BJ (cell line): ENCODE data around the gene OGDH. TPM values are rescaled to one million over a fixed set of nuclear protein-coding genes. Genes with fewer than 3 reads are reported as not detected.

Experiments used
- CTCF ChIA-PET: fragments of 350-600 bp; formaldehyde crosslinking; extraction: SDS; loops from one replicate; lab custom pipeline; 2021; ENCODE audit warnings: antibody characterized with exemption, inconsistent platforms; lab: Yijun Ruan, JAX
- POLR2A ChIA-PET: fragments of 300-600 bp; sonication (Branson Sonifier 250); formaldehyde crosslinking; extraction: SDS; loops from one replicate; lab custom pipeline; 2021; ENCODE audit warnings: antibody characterized with exemption; lab: Charles Lee
- DNase-seq: peaks from one replicate; pipeline ENCODE4 v3.0.0-alpha.2; 2011; ENCODE audit warnings: low read depth
- H3K27me3 ChIP-seq: 2 replicates; pipeline ENCODE4 v1.6.0; 2011; ENCODE audit warnings: low read length; ENCODE audit not compliant: control insufficient read depth, insufficient read depth
- H3K36me3 ChIP-seq: 2 replicates; pipeline ENCODE4 v1.5.1; 2011; ENCODE audit warnings: low read length; ENCODE audit not compliant: control insufficient read depth, insufficient read depth
- H3K4me3 ChIP-seq: 2 replicates; pipeline ENCODE4 v1.5.1; 2011; ENCODE audit warnings: low read depth, mild to moderate bottlenecking, control low read depth, low read length
- CTCF ChIP-seq: IDR thresholded peaks from 2 replicates; pipeline ENCODE4 v1.5.1; 2011; ENCODE audit warnings: low read depth, mild to moderate bottlenecking, control low read depth, inconsistent platforms, low read length, moderate library complexity; ENCODE audit not compliant: insufficient read depth
- polyA plus RNA-seq: library from polyadenylated mRNA; depleted of rRNA; stranded (reverse); fragments of >200 nt; gene quantifications from 2 replicates; pipeline ENCODE4 v1.2.3, GENCODE V29; 2011

Gene OGDH
- polyA plus RNA-seq, 1 experiment = 51.3 TPM

- H3K27me3 ChIP-seq = no peaks in the 10 kb centered on the region
Measured at GRCh38 chr7:44655341-44655740, 48.9 kb downstream of the OGDH start.

GRCh38 chr7:44658979-44659378 is 52.6 kb downstream of the OGDH start:
- ChIA-PET POLR2A (no interaction called here), CTCF (interaction anchor here (0.7 kb wide), 1 partner anchor 36 kb away, joined by 3 read pairs; no protein-coding TSS in a partner anchor)
- TF ChIP-seq CTCF = no peak
- Histone ChIP-seq H3K27me3 (no peaks in the 10 kb centered on the region), H3K36me3 (peaks cover 3% of the 10 kb centered on the region), H3K4me3 (no peak overlapping the region)
- no peak for DNase-seq

More at GRCh38 chr7:44655341-44655740, 48.9 kb downstream of the OGDH start:
- TF ChIP-seq CTCF = no peak
- POLR2A ChIA-PET = no interaction called here
- CTCF ChIA-PET = no interaction called here
- DNase-seq = no peak
- H3K36me3 ChIP-seq = no peaks in the 10 kb centered on the region
- no peak overlapping the region for H3K4me3 ChIP-seq

GRCh38 chr7:44661233-44661632 is 54.8 kb downstream of the OGDH start:
- Histone ChIP-seq H3K4me3 (no peak overlapping the region), H3K27me3 (no peaks in the 10 kb centered on the region), H3K36me3 (peaks cover 3% of the 10 kb centered on the region)
- TF ChIP-seq CTCF = no peak
- POLR2A ChIA-PET = no interaction called here
- no peak for DNase-seq
- CTCF ChIA-PET = no interaction called here

- CTCF ChIA-PET = no interaction called here
- Histone ChIP-seq H3K4me3 (no peak overlapping the region), H3K36me3 (peaks cover 6% of the 10 kb centered on the region), H3K27me3 (no peaks in the 10 kb centered on the region)
- DNase-seq = no peak
- POLR2A ChIA-PET = interaction anchor here (0.5 kb wide), 1 partner anchor 335 kb away, joined by 3 read pairs; no protein-coding TSS in a partner anchor
- TF ChIP-seq CTCF = no peak
Measured at GRCh38 chr7:44664780-44665461, 58.5 kb downstream of the OGDH start.

- ChIA-PET CTCF (no interaction called here), POLR2A (interaction anchor here (0.5 kb wide), 1 partner anchor 334 kb away, joined by 3 read pairs; no protein-coding TSS in a partner anchor)
- Histone ChIP-seq H3K27me3 (no peaks in the 10 kb centered on the region), H3K4me3 (no peak overlapping the region), H3K36me3 (peaks cover 4% of the 10 kb centered on the region)
- DNase-seq = no peak
- no peak for TF ChIP-seq CTCF
Measured at GRCh38 chr7:44665531-44666213, 59.2 kb downstream of the OGDH start.
